Fibroblast of lung (primary cell): ENCODE data around the gene TRPM3.

Experiments
- EZH2 ChIP-seq: IDR thresholded peaks from 2 replicates; pipeline ENCODE4 v1.5.1; 2012; ENCODE audit warnings: low read length, control low read depth, mild to moderate bottlenecking; ENCODE audit errors: missing control alignments
- TF ChIP-seq, protein P1 (sequence below), 2 donors: IDR thresholded peaks in 1 of 2; conservative IDR thresholded peaks in 1 of 2; 1 replicate in 1 of 2; 2 replicates in 1 of 2; pipeline ENCODE4 v1.5.1; 2011 to 2012; ENCODE audit warnings: low read length in 2 of 2, control low read depth in 1 of 2, inconsistent platforms in 1 of 2, low read depth in 1 of 2, mild to moderate bottlenecking in 1 of 2

DNA sequence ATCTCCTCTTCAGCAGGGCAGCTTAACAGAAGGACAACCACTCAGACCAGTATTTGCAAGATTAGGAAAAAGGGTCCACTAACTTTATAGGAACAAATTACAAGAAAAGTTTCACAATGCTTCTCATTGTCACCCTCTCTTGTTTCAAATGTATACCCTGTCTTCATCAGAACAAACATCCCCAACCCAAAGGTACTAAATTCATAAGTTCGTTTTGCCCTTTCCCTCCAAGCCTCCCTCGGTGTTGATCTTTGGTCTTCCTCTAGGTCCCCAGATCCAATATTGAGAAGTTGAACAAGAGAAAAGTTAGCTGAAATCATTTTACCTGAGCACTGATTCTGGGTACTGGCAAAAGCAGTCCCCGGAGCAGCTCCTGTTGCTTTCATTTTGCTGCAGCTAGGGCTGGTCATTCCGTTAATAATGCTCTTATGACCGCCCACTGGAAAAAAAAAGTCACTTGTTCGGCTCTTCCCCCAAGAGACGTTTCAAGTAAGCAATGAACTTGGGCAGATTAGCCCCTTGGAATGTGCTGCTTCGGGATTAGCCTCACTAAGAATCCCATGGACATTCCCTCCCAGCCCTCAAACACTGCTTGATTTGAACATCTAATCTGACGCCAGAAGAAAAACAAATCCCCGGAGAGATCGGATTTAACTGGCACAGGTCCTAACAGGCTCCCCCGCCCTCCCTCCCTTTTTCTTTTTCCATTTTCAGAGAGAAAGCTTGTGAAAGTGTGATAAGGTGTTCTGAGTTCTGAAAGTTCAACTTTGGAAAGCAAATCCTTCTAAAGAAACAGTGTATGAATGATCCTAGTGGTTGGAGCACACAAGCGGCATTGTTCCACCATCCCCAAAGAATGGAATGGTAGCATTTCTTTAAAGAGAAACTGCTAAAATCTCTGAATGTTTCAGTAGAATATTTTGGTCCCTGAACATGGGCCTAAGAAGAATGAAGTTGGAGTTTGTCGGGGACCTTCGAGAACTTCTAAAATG is 252.5 kb downstream of the TRPM3 start:
- TF ChIP-seq, protein P1, sequence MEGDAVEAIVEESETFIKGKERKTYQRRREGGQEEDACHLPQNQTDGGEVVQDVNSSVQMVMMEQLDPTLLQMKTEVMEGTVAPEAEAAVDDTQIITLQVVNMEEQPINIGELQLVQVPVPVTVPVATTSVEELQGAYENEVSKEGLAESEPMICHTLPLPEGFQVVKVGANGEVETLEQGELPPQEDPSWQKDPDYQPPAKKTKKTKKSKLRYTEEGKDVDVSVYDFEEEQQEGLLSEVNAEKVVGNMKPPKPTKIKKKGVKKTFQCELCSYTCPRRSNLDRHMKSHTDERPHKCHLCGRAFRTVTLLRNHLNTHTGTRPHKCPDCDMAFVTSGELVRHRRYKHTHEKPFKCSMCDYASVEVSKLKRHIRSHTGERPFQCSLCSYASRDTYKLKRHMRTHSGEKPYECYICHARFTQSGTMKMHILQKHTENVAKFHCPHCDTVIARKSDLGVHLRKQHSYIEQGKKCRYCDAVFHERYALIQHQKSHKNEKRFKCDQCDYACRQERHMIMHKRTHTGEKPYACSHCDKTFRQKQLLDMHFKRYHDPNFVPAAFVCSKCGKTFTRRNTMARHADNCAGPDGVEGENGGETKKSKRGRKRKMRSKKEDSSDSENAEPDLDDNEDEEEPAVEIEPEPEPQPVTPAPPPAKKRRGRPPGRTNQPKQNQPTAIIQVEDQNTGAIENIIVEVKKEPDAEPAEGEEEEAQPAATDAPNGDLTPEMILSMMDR (conservative IDR thresholded peaks at IDR 0.05 in 1 of 2, IDR thresholded peaks at IDR 0.05 in 1 of 2; ENCODE audit: low read depth in 1 of 2, low read length in 2 of 2): no peak
- no peak for TF ChIP-seq EZH2
